ENCODE data around the gene TTC7B. TPM values are rescaled to one million over a fixed set of nuclear protein-coding genes. Genes with fewer than 3 reads are reported as not detected.

TTC7B gene
- total and polyA plus RNA-seq, 9 of the 15 experiments (the other 6 are each of a cell fraction or from before 2014, with no cell fraction given), result 2.2 to 77.2 (median 36.7) TPM

- peak; percentile 81; the same call in 1 of the 2 replicates for TF ChIP-seq FOXA1 (IDR thresholded peaks at IDR 0.05; ENCODE audit: borderline replicate concordance)
- 0 out of 2 replicates have a peak, but pooled peaks have one; percentile 26 for TF ChIP-seq POLR2G (IDR thresholded peaks at IDR 0.05; ENCODE audit: low read depth, low read length)
- no peak for TF ChIP-seq RREB1 (CRISPR knock-in tag; IDR thresholded peaks at IDR 0.05)
- no peak; the same call in 1 of the 2 replicates for TF ChIP-seq GABPB1 (CRISPR knock-in tag; IDR thresholded peaks at IDR 0.05)
- no peak for TF ChIP-seq ZBTB7A (IDR thresholded peaks at IDR 0.05; ENCODE audit: borderline replicate concordance, control insufficient read depth, low read depth, low read length)
- TF ChIP-seq UBTF (IDR thresholded peaks at IDR 0.05; ENCODE audit: borderline replicate concordance in 1 of 2, low read depth in 2 of 2, low read length in 2 of 2), result no peak
- TF ChIP-seq MYC (IDR thresholded peaks at IDR 0.05; ENCODE audit: low read depth, low read length), result peak; percentile 62
- TF ChIP-seq MYC (CRISPR knock-in tag; IDR thresholded peaks at IDR 0.05; ENCODE audit: borderline replicate concordance, low read depth), result no peak
- TF ChIP-seq ZNF324 (CRISPR knock-in tag; IDR thresholded peaks at IDR 0.05), result no peak
- peak; percentile 78 for TF ChIP-seq HLTF (IDR thresholded peaks at IDR 0.05)
- no peak for TF ChIP-seq SRSF3 (IDR thresholded peaks at IDR 0.05; ENCODE audit: insufficient read depth, low read length)
- peak; percentile 38; the same call in 1 of the 2 replicates for TF ChIP-seq VEZF1 (CRISPR knock-in tag; IDR thresholded peaks at IDR 0.05)
- no peak for TF ChIP-seq SNIP1 (IDR thresholded peaks at IDR 0.05; ENCODE audit: low read depth)
- TF ChIP-seq FUS (optimal IDR thresholded peaks at IDR 0.05; ENCODE audit: low read depth, low read length), result no peak
- TF ChIP-seq RFX1 (IDR thresholded peaks at IDR 0.05), result peak; percentile 44
Measured at GRCh38 chr14:90573385-90574105, 242.7 kb downstream of the TTC7B start (continued).

Data from K562 (cell line).